Osteocyte (in vitro differentiated cells): ENCODE results near the gene MAP3K9. TPM values are rescaled to one million over a fixed set of nuclear protein-coding genes. Genes with fewer than 3 reads are reported as not detected.
"Not testable (repeated sequence)": the region's sequence is repeated elsewhere in the genome, so short reads cannot be mapped to it uniquely, and the experiment has no call there.

Source experiments
- DNase-seq: peaks from one replicate; pipeline ENCODE4 v3.0.0; 2021; ENCODE audit warnings: mixed read lengths; ENCODE audit not compliant: unreplicated experiment; ENCODE audit errors: extremely low spot score
- H3K27ac Mint-ChIP-seq: one replicate; pipeline ENCODE4 v1.8.0; 2021; ENCODE audit warnings: mild to moderate bottlenecking, mixed read lengths; ENCODE audit not compliant: unreplicated experiment
- H3K27me3 Mint-ChIP-seq: one replicate; pipeline ENCODE4 v1.8.0; 2021; ENCODE audit warnings: mixed read lengths; ENCODE audit not compliant: unreplicated experiment
- H3K36me3 Mint-ChIP-seq: one replicate; pipeline ENCODE4 v1.8.0; 2021; ENCODE audit warnings: mixed read lengths; ENCODE audit not compliant: unreplicated experiment
- H3K4me1 Mint-ChIP-seq: one replicate; pipeline ENCODE4 v1.8.0; 2021; ENCODE audit warnings: mixed read lengths; ENCODE audit not compliant: unreplicated experiment
- H3K4me3 Mint-ChIP-seq: one replicate; pipeline ENCODE4 v1.8.0; 2021; ENCODE audit warnings: mild to moderate bottlenecking, moderate library complexity, mixed read lengths; ENCODE audit not compliant: unreplicated experiment
- H3K9me3 Mint-ChIP-seq: one replicate; pipeline ENCODE4 v1.8.0; 2021; ENCODE audit warnings: mixed read lengths; ENCODE audit not compliant: unreplicated experiment
- total RNA-seq: library from RNA; stranded (reverse); gene quantifications from 2 replicates; pipeline ENCODE4 v1.2.1, GENCODE V29; 2021
- TF ChIP-seq, protein P1 (sequence below): fragments of 200-600 bp; sonication (generic); IDR thresholded peaks from 2 replicates; pipeline ENCODE4 v1.5.0; 2021; ENCODE audit warnings: antibody characterized with exemption, mild to moderate bottlenecking, moderate library complexity

MAP3K9 gene
- total RNA-seq, 1 donor from 2014 or later = 1.3 TPM

DNA sequence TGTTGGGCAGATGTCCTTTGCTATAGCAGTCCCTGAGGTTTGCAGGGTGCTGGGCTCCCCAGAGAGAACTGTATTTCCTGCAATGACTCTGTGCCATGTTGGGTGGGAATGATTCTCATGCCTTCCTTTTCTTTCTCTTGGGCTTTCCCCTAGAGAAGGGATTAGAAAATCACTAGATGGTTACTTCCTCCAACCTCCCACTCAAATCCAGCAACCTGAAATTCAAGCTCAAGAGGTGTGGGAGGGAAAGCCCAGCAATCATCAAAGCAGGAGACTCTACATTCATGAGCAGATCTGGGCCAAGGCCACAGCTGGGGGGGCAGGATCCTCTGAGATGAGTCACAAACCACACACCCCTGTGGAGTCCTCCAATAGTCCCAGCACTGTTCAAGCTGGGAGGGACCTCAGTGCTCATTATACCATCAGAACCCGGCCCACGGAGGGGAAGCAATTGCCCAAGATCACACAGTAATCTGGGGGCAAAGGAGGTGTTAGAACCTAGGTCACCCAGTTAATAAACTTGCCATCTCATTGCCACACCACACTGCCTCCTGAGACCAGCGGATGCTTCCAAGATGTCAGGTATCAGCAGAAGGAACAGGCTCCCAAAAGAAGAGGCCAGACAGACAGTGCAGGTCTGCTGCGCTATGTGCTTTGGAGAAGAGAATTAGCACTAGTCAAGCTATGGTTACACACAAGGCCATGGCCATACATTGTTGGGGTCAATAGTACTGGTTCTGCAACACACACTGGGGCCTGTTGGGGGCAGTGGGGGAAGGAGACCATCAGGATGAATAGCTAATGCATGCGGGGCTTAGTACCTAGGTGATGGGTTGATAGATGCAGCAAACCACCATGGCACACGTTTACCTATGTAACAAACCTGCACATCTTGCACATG lies 101.9 kb downstream of the MAP3K9 start:
- Mint-ChIP-seq H3K9me3 (no peaks in the 10 kb centered on the region), H3K4me1 (peaks cover 9% of the 10 kb centered on the region), H3K4me3 (no peak overlapping the region), H3K36me3 (no peaks in the 10 kb centered on the region), H3K27me3 (peaks cover 11% of the 10 kb centered on the region), H3K27ac (no peak overlapping the region)
- DNase-seq = no peak
- TF ChIP-seq, protein P1, sequence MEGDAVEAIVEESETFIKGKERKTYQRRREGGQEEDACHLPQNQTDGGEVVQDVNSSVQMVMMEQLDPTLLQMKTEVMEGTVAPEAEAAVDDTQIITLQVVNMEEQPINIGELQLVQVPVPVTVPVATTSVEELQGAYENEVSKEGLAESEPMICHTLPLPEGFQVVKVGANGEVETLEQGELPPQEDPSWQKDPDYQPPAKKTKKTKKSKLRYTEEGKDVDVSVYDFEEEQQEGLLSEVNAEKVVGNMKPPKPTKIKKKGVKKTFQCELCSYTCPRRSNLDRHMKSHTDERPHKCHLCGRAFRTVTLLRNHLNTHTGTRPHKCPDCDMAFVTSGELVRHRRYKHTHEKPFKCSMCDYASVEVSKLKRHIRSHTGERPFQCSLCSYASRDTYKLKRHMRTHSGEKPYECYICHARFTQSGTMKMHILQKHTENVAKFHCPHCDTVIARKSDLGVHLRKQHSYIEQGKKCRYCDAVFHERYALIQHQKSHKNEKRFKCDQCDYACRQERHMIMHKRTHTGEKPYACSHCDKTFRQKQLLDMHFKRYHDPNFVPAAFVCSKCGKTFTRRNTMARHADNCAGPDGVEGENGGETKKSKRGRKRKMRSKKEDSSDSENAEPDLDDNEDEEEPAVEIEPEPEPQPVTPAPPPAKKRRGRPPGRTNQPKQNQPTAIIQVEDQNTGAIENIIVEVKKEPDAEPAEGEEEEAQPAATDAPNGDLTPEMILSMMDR = no peak

DNA sequence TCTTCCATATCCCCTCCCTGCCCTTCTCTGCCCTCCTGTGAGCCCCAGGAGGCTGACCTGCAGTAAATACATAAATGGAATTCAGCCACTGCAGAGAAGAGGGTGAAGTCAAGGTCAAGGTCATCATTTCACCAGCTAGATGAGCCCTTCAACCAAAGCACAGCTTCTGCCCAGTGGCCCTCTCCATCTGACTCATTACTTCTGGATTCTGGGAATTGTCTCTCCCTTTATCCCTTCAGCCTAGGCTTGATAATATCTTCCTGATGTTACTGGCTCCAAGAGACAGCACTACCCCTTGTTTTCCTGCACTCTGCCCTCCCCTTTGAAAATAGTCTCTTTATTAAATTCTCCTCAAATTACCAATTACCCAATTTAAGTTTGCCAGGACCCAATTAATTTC lies 103.1 kb downstream of the MAP3K9 start:
- no peak for DNase-seq
- Mint-ChIP-seq H3K4me3 (no peak overlapping the region), H3K27me3 (peaks cover 17% of the 10 kb centered on the region), H3K4me1 (peaks cover 9% of the 10 kb centered on the region), H3K9me3 (no peaks in the 10 kb centered on the region), H3K36me3 (no peaks in the 10 kb centered on the region), H3K27ac (no peak overlapping the region)
- TF ChIP-seq, protein P1 = no peak

DNA sequence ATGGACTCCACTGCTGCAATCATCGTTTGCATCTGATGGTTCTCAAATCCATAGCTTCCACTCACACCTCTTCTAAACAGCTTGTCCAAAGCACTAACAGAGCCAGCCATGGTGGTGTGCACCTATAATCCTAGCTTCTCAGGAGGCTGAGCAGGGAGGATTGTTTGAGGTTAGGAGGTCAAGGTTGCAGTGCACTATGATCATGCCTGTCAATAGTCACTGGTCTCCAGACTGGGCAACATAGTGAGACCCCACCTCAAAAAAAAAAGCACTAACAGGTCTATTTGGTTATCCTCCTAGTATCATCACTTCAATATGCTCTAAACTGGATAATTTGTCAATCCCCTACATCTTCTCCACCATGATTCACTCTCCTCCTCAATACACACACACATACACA lies 104.4 kb downstream of the MAP3K9 start:
- Mint-ChIP-seq H3K4me3 (no peak overlapping the region), H3K27ac (no peak overlapping the region), H3K27me3 (peaks cover 17% of the 10 kb centered on the region), H3K36me3 (no peaks in the 10 kb centered on the region), H3K4me1 (peaks cover 9% of the 10 kb centered on the region), H3K9me3 (no peaks in the 10 kb centered on the region)
- DNase-seq = no peak
- TF ChIP-seq, protein P1 = no peak

DNA sequence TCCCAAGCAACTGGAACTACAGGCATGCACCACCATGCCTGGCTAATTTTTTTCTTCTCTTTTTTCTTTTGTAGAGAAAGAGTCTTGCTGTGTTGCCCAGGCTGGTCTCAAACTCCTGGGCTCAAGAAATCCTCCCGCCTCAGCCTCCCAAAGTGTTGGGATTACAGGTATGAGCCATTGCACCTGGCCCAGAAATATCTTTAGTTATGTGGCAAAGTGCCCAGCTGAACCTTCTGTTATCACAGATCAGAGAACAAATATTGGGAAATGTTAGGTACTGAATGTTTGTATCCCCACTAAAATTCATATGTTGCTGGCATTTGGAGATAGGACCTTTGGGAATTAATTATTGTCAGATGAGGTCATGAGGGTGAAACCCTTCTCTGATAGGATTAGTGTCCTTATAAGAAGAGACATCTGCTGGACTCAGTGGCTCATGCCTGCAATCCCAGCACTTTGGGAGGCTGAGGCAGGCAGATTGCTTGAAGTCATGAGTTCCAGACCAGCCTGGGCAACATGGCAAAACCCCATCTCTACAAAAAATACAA lies 105.6 kb downstream of the MAP3K9 start:
- H3K4me3 Mint-ChIP-seq, H3K36me3 Mint-ChIP-seq, H3K27ac Mint-ChIP-seq, H3K4me1 Mint-ChIP-seq, H3K9me3 Mint-ChIP-seq, DNase-seq: not testable (repeated sequence)
- H3K27me3 Mint-ChIP-seq = peaks cover 17% of the 10 kb centered on the region

DNA sequence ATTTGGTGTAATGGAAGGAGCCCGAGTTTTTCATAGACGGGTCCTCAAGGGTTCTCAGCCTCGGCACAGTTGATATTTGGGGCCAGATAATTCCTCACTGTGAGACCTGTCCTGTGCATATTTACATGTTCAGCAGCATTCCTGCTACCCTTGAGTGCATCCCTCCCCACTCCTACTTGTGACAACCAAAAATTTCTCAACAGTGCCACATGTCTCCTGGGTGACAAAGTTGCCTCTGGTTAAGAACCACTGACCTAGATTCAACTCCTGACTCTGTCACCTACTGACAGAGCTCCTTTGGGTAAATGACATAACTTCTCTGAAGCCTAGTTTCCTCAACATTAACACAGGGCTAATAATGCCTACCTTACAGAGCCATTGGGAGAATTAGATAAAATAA lies 107.2 kb downstream of the MAP3K9 start:
- Mint-ChIP-seq H3K4me1 (peaks cover 17% of the 10 kb centered on the region), H3K27ac (no peak overlapping the region), H3K27me3 (peaks cover 15% of the 10 kb centered on the region), H3K36me3 (no peaks in the 10 kb centered on the region), H3K4me3 (no peak overlapping the region), H3K9me3 (no peaks in the 10 kb centered on the region)
- no peak for DNase-seq
- TF ChIP-seq, protein P1 = no peak
